Chondrocyte (in vitro differentiated cells): Measurements from ENCODE around the gene DENND1A. TPM values are rescaled to one million over a fixed set of nuclear protein-coding genes. Genes with fewer than 3 reads are reported as not detected.

Experiments used
- DNase-seq: peaks from one replicate; pipeline ENCODE4 v3.0.0; 2021; ENCODE audit warnings: mixed read lengths, low spot score
- H3K27ac Mint-ChIP-seq: one replicate; pipeline ENCODE4 v1.8.0; 2021; ENCODE audit warnings: mild to moderate bottlenecking, moderate library complexity, mixed read lengths; ENCODE audit not compliant: unreplicated experiment
- H3K27me3 Mint-ChIP-seq: 2 replicates; pipeline ENCODE4 v1.8.0; 2021; ENCODE audit warnings: low read depth, mixed read lengths
- H3K36me3 Mint-ChIP-seq: 2 replicates; pipeline ENCODE4 v1.8.0; 2021; ENCODE audit warnings: low read depth, mixed read lengths
- H3K4me1 Mint-ChIP-seq: 2 replicates; pipeline ENCODE4 v1.8.0; 2021; ENCODE audit warnings: low read depth, mild to moderate bottlenecking, mixed read lengths
- H3K4me3 Mint-ChIP-seq: one replicate; pipeline ENCODE4 v1.8.0; 2021; ENCODE audit warnings: mild to moderate bottlenecking, moderate library complexity, mixed read lengths; ENCODE audit not compliant: unreplicated experiment
- H3K9me3 Mint-ChIP-seq: 2 replicates; pipeline ENCODE4 v1.8.0; 2021; ENCODE audit warnings: low read depth, mixed read lengths
- total RNA-seq: library from RNA; stranded (reverse); gene quantifications from 3 replicates; pipeline ENCODE4 v1.2.1, GENCODE V29; 2021
- TF ChIP-seq, protein P1 (sequence below): fragments of 200-600 bp; sonication (generic); IDR thresholded peaks from 2 replicates; pipeline ENCODE4 v1.5.0; 2021; ENCODE audit warnings: antibody characterized with exemption, mild to moderate bottlenecking, moderate library complexity

DENND1A gene
- total RNA-seq, 1 donor from 2014 or later: 15.3 TPM

DNA sequence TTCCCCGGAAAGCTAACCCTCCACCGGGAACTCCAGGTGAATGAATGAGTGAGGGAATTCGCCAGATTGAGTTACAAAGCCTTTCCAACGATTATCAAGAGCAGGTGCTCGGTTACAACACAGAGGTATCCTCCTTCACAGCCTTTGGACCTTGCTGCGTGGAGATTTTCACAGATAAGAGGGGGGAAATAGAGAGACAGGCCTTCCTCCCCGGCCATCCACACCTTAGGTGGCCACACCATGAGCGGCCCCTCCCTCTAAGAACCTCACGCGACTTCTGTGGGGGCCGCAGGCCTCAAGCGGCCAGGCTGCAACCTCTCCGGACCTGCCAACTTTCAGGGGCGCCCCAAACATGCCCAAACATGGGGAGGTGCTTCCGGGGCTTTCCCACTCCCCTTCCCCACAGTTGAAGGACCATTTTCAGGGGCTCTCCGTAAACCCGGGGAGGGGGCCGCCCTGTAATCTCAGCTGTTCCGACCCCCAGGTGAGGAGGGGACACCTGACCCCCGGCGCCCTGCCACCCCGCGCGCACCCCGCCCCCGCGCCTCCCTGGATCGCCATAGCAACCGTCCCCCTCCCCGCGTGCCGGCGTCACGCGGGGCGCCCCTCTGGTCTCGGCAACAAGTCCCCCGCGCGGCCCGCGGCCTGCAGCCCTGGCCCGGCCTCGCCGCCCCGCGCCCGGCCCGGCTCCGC lies 603 bp downstream of the DENND1A start:
- H3K36me3 Mint-ChIP-seq: no peaks in the 10 kb centered on the region
- peak overlapping the region; percentile 4 for H3K27ac Mint-ChIP-seq
- peaks cover 3% of the 10 kb centered on the region for H3K27me3 Mint-ChIP-seq
- DNase-seq: no peak
- TF ChIP-seq, protein P1, sequence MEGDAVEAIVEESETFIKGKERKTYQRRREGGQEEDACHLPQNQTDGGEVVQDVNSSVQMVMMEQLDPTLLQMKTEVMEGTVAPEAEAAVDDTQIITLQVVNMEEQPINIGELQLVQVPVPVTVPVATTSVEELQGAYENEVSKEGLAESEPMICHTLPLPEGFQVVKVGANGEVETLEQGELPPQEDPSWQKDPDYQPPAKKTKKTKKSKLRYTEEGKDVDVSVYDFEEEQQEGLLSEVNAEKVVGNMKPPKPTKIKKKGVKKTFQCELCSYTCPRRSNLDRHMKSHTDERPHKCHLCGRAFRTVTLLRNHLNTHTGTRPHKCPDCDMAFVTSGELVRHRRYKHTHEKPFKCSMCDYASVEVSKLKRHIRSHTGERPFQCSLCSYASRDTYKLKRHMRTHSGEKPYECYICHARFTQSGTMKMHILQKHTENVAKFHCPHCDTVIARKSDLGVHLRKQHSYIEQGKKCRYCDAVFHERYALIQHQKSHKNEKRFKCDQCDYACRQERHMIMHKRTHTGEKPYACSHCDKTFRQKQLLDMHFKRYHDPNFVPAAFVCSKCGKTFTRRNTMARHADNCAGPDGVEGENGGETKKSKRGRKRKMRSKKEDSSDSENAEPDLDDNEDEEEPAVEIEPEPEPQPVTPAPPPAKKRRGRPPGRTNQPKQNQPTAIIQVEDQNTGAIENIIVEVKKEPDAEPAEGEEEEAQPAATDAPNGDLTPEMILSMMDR: no peak
- no peaks in the 10 kb centered on the region for H3K9me3 Mint-ChIP-seq
- peaks cover 42% of the 10 kb centered on the region for H3K4me1 Mint-ChIP-seq
- H3K4me3 Mint-ChIP-seq: peak overlapping the region; percentile 78

- DNase-seq: no peak
- no peaks in the 10 kb centered on the region for H3K27me3 Mint-ChIP-seq
- peak overlapping the region; percentile 78 for H3K4me3 Mint-ChIP-seq
- peak overlapping the region; percentile 4 for H3K27ac Mint-ChIP-seq
- TF ChIP-seq, protein P1: no peak
- H3K36me3 Mint-ChIP-seq: no peaks in the 10 kb centered on the region
- peaks cover 42% of the 10 kb centered on the region for H3K4me1 Mint-ChIP-seq
- H3K9me3 Mint-ChIP-seq: peaks cover 3% of the 10 kb centered on the region
Measured at GRCh38 chr9:123928533-123929176, 1.3 kb downstream of the DENND1A start.

DNA sequence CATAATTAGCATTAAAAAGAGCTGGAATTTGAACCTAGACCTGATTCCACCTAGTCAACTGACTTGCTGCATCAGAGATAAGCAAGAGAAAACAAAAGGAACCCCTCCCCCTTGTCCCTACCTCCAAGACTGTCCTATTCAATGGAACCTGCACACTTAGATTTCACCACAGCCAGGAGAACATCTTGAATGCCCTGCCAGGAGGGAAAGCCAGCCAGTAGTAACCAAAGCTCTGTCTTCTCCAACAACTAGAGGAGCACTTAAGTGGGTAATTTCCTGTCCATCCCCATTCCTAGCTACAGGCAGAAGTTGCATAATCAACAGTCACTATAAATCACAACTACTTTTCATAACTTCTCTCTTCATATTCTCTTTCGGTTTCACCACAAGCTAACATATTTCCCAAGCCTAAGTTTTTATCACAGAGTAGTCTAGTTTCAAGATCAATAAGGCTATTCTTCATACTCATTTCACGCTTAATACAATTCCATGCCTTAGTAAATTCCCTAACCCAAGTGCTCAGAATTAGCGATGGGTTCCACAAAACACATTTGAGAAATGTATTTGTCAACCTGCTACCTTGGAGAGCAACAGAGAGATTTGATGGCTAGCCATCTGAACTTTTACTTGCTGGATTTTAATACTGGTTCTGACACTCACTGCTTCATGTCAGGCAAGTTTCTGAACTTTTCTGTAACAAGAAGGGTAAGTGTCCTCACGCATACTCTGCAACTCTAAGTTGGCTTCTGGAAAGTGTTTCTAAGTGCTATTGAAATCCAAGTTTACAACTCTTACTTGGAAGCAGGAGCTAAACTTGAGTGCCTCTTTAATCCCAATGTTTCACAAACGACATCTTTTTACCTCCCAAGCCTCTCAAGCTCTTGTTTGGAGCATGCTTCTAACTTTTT lies 2.0 kb downstream of the DENND1A start:
- Mint-ChIP-seq H3K9me3 (peaks cover 4% of the 10 kb centered on the region), H3K27me3 (no peaks in the 10 kb centered on the region), H3K36me3 (no peaks in the 10 kb centered on the region), H3K4me1 (peaks cover 43% of the 10 kb centered on the region), H3K4me3 (peak overlapping the region; percentile 78), H3K27ac (no peak overlapping the region)
- DNase-seq: no peak
- TF ChIP-seq, protein P1: no peak

GRCh38 chr9:123926941-123927340 lies 3.0 kb downstream of the DENND1A start:
- Mint-ChIP-seq H3K27ac (no peak overlapping the region), H3K9me3 (peaks cover 4% of the 10 kb centered on the region), H3K4me1 (peaks cover 52% of the 10 kb centered on the region), H3K36me3 (no peaks in the 10 kb centered on the region), H3K4me3 (no peak overlapping the region), H3K27me3 (no peaks in the 10 kb centered on the region)
- TF ChIP-seq, protein P1: no peak
- no peak for DNase-seq

DNA sequence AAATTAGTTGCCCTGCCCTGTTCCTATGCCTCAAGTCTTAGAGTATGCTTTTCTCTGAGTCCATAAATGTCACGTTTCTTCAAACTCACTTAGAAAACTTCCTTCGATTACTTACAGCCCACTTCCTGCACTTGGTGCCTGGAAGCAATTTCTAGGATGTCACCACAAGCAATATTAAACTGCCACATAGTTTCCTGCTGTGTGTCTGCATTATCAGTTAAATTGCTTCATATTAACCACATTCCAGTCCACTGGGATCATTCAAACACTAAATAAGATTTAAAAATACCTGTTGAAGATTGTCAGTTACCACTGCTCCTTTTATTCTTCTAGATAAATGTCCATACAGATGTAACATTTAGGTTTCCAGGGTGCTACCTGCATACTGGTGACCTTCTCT lies 4.1 kb downstream of the DENND1A start:
- Mint-ChIP-seq H3K4me1 (peaks cover 49% of the 10 kb centered on the region), H3K27ac (no peak overlapping the region), H3K36me3 (no peaks in the 10 kb centered on the region)

More for the DNA sequence above, 4.1 kb downstream of the DENND1A start:
- no peak overlapping the region for H3K4me3 Mint-ChIP-seq
- peaks cover 4% of the 10 kb centered on the region for H3K9me3 Mint-ChIP-seq
- no peak for DNase-seq
- TF ChIP-seq, protein P1: no peak
- H3K27me3 Mint-ChIP-seq: no peaks in the 10 kb centered on the region
